NCI-H2029 treated with DMSO at 0.1 percent for 48 hours (cell line): ENCODE measurements around the gene SLC48A1.

Source experiments
- DNase-seq: peaks from one replicate; lab custom pipeline; 2025; lab: John Stamatoyannopoulos, UW

The SLC48A1 gene

DNA sequence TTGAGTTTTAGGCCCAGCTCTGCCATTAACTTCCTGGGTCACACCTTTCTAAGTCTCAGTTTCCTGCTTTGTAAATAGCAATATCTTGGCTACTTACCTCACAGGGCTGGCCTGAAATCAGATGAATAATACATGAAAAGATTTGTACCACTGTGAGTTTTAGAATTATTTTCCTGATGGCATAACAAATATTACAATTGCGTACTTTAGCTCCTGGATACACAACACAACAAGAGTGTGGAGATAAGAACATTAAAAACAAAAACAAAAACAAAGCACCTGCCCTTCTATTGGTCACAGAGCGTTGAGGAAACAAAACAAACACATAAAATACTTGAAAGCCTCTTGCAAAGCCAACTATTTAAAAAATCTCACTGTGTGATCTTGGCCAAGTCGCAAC is 51.6 kb downstream of the SLC48A1 start:
- DNase-seq: no peak

GRCh38 chr12:47825173-47825639 is 52.2 kb downstream of the SLC48A1 start:
- no peak for DNase-seq

- no peak for DNase-seq
Observed at GRCh38 chr12:47828008-47828975, 55.3 kb downstream of the SLC48A1 start.

- no peak for DNase-seq
Observed at GRCh38 chr12:47828976-47829482, 56.0 kb downstream of the SLC48A1 start.

- no peak for DNase-seq
Observed at GRCh38 chr12:47829584-47829983, 56.5 kb downstream of the SLC48A1 start.
